SH-SY5Y (cell line): Measurements from ENCODE around the gene INO80D.

ENCODE experiments used
- GATA2 ChIP-seq: IDR thresholded peaks from 2 replicates; pipeline ENCODE4 v1.6.1; 2011; ENCODE audit warnings: mild to moderate bottlenecking, low read depth, low read length
- GATA3 ChIP-seq: IDR thresholded peaks from 2 replicates; pipeline ENCODE4 v1.6.1; 2011; ENCODE audit warnings: low read depth, mild to moderate bottlenecking, low read length, moderate library complexity

- TF ChIP-seq GATA3 (no peak), GATA2 (no peak)
Measured at GRCh38 chr2:206049392-206049791, 36.6 kb downstream of the INO80D start.
